ENCODE results near the gene SLC22A3.

SLC22A3 gene

DNA sequence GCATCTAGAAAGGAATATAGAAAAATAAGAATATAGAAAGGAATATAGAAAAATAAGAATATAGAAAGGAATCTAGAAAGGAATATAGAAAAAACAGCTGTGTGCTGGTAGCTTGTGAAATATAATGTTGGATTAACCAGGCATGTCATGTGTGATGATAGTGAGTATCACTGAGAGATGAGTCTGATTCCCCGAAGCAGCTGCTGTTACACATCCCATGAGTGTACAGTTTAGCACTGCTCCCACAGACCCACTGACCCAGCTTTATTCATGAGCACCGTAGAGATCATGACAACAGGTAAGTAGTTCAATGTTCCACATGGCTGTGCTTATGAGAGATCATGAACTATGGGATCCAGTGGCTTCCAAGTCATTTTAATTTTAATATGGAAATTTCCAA, 64.8 kb downstream of the SLC22A3 start:
- Histone ChIP-seq H3K9me3 (ENCODE audit: control insufficient read depth, insufficient read depth, low read length) (no peaks in the 10 kb centered on the region), H4K20me1 (ENCODE audit: control insufficient read depth, insufficient read depth, low read depth, low read length) (no peaks in the 10 kb centered on the region), H3K4me2 (ENCODE audit: low read length) (no peak overlapping the region), H3K36me3 (ENCODE audit: control insufficient read depth, low read length) (no peaks in the 10 kb centered on the region), H3K79me2 (ENCODE audit: control insufficient read depth, low read length) (no peaks in the 10 kb centered on the region), H3K4me1 (ENCODE audit: control insufficient read depth, low read length) (no peaks in the 10 kb centered on the region), H3K9me2 (replicated peaks; ENCODE audit: control insufficient read depth, low read length) (no peaks in the 10 kb centered on the region; the same call in 1 of the 2 replicates), H3K4me3 (ENCODE audit: low read length) (no peak overlapping the region), H3F3A (ENCODE audit: control insufficient read depth, insufficient read depth) (no peaks in the 10 kb centered on the region), H3K27me3 (ENCODE audit: control insufficient read depth, low read length) (no peaks in the 10 kb centered on the region), H3K27ac (ENCODE audit: low read depth, low read length) (no peak overlapping the region)
- TF ChIP-seq, protein P1, sequence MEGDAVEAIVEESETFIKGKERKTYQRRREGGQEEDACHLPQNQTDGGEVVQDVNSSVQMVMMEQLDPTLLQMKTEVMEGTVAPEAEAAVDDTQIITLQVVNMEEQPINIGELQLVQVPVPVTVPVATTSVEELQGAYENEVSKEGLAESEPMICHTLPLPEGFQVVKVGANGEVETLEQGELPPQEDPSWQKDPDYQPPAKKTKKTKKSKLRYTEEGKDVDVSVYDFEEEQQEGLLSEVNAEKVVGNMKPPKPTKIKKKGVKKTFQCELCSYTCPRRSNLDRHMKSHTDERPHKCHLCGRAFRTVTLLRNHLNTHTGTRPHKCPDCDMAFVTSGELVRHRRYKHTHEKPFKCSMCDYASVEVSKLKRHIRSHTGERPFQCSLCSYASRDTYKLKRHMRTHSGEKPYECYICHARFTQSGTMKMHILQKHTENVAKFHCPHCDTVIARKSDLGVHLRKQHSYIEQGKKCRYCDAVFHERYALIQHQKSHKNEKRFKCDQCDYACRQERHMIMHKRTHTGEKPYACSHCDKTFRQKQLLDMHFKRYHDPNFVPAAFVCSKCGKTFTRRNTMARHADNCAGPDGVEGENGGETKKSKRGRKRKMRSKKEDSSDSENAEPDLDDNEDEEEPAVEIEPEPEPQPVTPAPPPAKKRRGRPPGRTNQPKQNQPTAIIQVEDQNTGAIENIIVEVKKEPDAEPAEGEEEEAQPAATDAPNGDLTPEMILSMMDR (IDR thresholded peaks at IDR 0.05; ENCODE audit: low read depth, low read length, poor library complexity, severe bottlenecking) = no peak
- no peak for TF ChIP-seq EZH2phosphoT487 (IDR thresholded peaks at IDR 0.05; ENCODE audit: borderline replicate concordance, low read length)

DNA sequence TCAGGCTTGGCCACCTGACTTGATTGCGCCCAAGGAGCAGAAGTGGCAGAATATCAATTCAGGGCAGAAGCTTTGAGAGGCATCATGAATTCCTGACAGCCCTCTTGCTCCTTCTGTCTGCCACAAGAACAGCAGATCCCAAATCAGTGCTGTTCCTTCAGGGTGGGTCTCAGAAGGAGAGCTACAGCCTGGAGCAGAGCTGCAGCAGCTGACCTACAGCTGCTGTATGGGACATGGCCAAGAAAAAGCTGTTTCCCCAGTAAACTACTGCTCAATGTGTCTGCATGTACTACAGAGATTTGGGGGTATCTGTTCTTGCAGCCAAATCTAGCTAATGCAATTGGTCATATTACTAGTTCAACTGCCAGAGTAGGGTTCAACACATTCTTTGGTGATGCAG, 69.0 kb downstream of the SLC22A3 start:
- Histone ChIP-seq H3K4me1 (ENCODE audit: control insufficient read depth, low read length) (no peaks in the 10 kb centered on the region), H3K4me2 (ENCODE audit: low read length) (no peak overlapping the region), H3K9me2 (replicated peaks; ENCODE audit: control insufficient read depth, low read length) (no peaks in the 10 kb centered on the region; the same call in 1 of the 2 replicates), H3K9me3 (ENCODE audit: control insufficient read depth, insufficient read depth, low read length) (no peaks in the 10 kb centered on the region), H3K36me3 (ENCODE audit: control insufficient read depth, low read length) (no peaks in the 10 kb centered on the region), H3F3A (ENCODE audit: control insufficient read depth, insufficient read depth) (no peaks in the 10 kb centered on the region), H4K20me1 (ENCODE audit: control insufficient read depth, insufficient read depth, low read depth, low read length) (no peaks in the 10 kb centered on the region), H3K4me3 (ENCODE audit: low read length) (no peak overlapping the region), H3K79me2 (ENCODE audit: control insufficient read depth, low read length) (no peaks in the 10 kb centered on the region), H3K27ac (ENCODE audit: low read depth, low read length) (no peak overlapping the region), H3K27me3 (ENCODE audit: control insufficient read depth, low read length) (no peaks in the 10 kb centered on the region)
- TF ChIP-seq, protein P1 (IDR thresholded peaks at IDR 0.05; ENCODE audit: low read depth, low read length, poor library complexity, severe bottlenecking) = no peak
- TF ChIP-seq EZH2phosphoT487 (IDR thresholded peaks at IDR 0.05; ENCODE audit: borderline replicate concordance, low read length) = no peak

DNA sequence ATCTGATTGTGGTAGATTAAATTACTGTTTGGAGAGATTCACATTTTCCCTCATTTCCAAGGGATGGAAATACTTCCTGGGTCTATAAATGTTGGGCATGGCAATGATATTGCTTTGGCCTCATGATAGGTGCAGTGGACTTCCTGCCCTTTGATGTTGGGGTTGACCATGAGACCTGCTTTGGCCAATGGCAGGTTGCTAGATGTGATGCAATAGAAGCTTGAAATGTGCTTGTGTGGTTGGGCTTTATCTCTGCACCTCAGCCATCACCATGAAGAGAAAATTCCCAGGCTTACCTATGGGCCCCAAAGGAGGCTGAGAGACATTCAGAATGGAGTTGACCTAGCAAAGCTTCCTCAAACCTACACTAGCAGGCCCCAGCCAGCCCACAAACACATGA, 69.4 kb downstream of the SLC22A3 start:
- no peaks in the 10 kb centered on the region for H3K9me3 ChIP-seq (ENCODE audit: control insufficient read depth, insufficient read depth, low read length)
- no peaks in the 10 kb centered on the region; the same call in 1 of the 2 replicates for H3K9me2 ChIP-seq (replicated peaks; ENCODE audit: control insufficient read depth, low read length)
- no peak overlapping the region for H3K27ac ChIP-seq (ENCODE audit: low read depth, low read length)
- H3K79me2 ChIP-seq (ENCODE audit: control insufficient read depth, low read length) = no peaks in the 10 kb centered on the region
- TF ChIP-seq, protein P1 (IDR thresholded peaks at IDR 0.05; ENCODE audit: low read depth, low read length, poor library complexity, severe bottlenecking) = no peak
- H3K4me2 ChIP-seq (ENCODE audit: low read length) = no peak overlapping the region
- H3K27me3 ChIP-seq (ENCODE audit: control insufficient read depth, low read length) = no peaks in the 10 kb centered on the region
- H3K36me3 ChIP-seq (ENCODE audit: control insufficient read depth, low read length) = no peaks in the 10 kb centered on the region
- H4K20me1 ChIP-seq (ENCODE audit: control insufficient read depth, insufficient read depth, low read depth, low read length) = no peaks in the 10 kb centered on the region
- H3F3A ChIP-seq (ENCODE audit: control insufficient read depth, insufficient read depth) = no peaks in the 10 kb centered on the region
- no peaks in the 10 kb centered on the region for H3K4me1 ChIP-seq (ENCODE audit: control insufficient read depth, low read length)
- no peak overlapping the region for H3K4me3 ChIP-seq (ENCODE audit: low read length)

DNA sequence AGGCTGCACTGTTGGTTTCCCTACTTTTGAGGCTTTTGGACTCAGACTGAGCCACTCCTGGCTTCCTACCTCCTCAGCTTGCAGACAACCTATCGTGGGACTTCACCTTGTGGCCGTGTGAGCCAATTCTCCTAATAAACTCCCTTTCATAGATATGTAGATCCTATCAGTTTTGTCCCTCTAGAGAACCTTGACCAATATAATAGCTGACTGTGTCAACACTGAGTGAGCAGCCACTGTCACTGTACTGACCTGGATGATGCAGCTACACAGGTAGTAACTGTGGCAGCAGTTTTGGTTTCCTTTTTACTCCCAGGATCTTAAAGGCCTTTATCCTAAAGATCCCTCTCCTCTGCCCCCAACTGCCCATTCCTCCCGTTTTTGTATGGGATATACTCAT, 70.2 kb downstream of the SLC22A3 start:
- no peak overlapping the region for H3K27ac ChIP-seq (ENCODE audit: low read depth, low read length)
- H3K36me3 ChIP-seq (ENCODE audit: control insufficient read depth, low read length) = no peaks in the 10 kb centered on the region
- H3K4me2 ChIP-seq (ENCODE audit: low read length) = no peak overlapping the region
- no peaks in the 10 kb centered on the region for H3K9me3 ChIP-seq (ENCODE audit: control insufficient read depth, insufficient read depth, low read length)
- no peaks in the 10 kb centered on the region for H4K20me1 ChIP-seq (ENCODE audit: control insufficient read depth, insufficient read depth, low read depth, low read length)
- H3F3A ChIP-seq (ENCODE audit: control insufficient read depth, insufficient read depth) = no peaks in the 10 kb centered on the region
- H3K27me3 ChIP-seq (ENCODE audit: control insufficient read depth, low read length) = no peaks in the 10 kb centered on the region
- no peaks in the 10 kb centered on the region for H3K4me1 ChIP-seq (ENCODE audit: control insufficient read depth, low read length)
- H3K79me2 ChIP-seq (ENCODE audit: control insufficient read depth, low read length) = no peaks in the 10 kb centered on the region
- no peaks in the 10 kb centered on the region; the same call in 1 of the 2 replicates for H3K9me2 ChIP-seq (replicated peaks; ENCODE audit: control insufficient read depth, low read length)
- TF ChIP-seq, protein P1 (IDR thresholded peaks at IDR 0.05; ENCODE audit: low read depth, low read length, poor library complexity, severe bottlenecking) = no peak
- H3K4me3 ChIP-seq (ENCODE audit: low read length) = no peak overlapping the region
